Glutamatergic neuron (in vitro differentiated cells): Measurements from ENCODE around the gene ADK. TPM values are rescaled to one million over a fixed set of nuclear protein-coding genes. Genes with fewer than 3 reads are reported as not detected.

Source experiments
- DNase-seq: peaks from one replicate; pipeline ENCODE4 v3.0.0; 2022
- H3K27ac Mint-ChIP-seq: one replicate; pipeline ENCODE4 v1.8.0; 2020; ENCODE audit warnings: mild to moderate bottlenecking, mixed read lengths, inconsistent platforms; ENCODE audit not compliant: unreplicated experiment
- H3K27me3 Mint-ChIP-seq: one replicate; pipeline ENCODE4 v1.8.0; 2020; ENCODE audit warnings: mild to moderate bottlenecking, moderate library complexity, mixed read lengths, inconsistent platforms; ENCODE audit not compliant: unreplicated experiment
- H3K36me3 Mint-ChIP-seq: one replicate; pipeline ENCODE4 v1.8.0; 2020; ENCODE audit warnings: mild to moderate bottlenecking, mixed read lengths, inconsistent platforms; ENCODE audit not compliant: unreplicated experiment
- H3K4me1 Mint-ChIP-seq: one replicate; pipeline ENCODE4 v1.8.0; 2020; ENCODE audit warnings: mild to moderate bottlenecking, low read depth, mixed read lengths, inconsistent platforms; ENCODE audit not compliant: unreplicated experiment
- H3K4me3 Mint-ChIP-seq: one replicate; pipeline ENCODE4 v1.8.0; 2020; ENCODE audit warnings: mild to moderate bottlenecking, mixed read lengths, inconsistent platforms; ENCODE audit not compliant: unreplicated experiment
- H3K9me3 Mint-ChIP-seq: one replicate; pipeline ENCODE4 v1.8.0; 2020; ENCODE audit warnings: mild to moderate bottlenecking, moderate library complexity, mixed read lengths, inconsistent platforms; ENCODE audit not compliant: unreplicated experiment
- CTCF ChIP-seq: fragments of 200-600 bp; sonication (generic); IDR thresholded peaks from one replicate; pipeline ENCODE4 v1.5.0; 2021; ENCODE audit not compliant: partially characterized antibody, unreplicated experiment
- long read RNA-seq: library from polyadenylated mRNA; unstranded; transcript quantifications from one replicate; pipeline ENCODE4 v2.0.0, GENCODE V29; 2020; ENCODE audit not compliant: unreplicated experiment
- total RNA-seq: library from RNA; stranded (reverse); fragmentation: NEBNext Ultra II Directional; extraction: Animal tissue kit (Norgen Biotek cat#: 25700); gene quantifications from one replicate; pipeline ENCODE4 v1.2.1, GENCODE V29; 2021; ENCODE audit not compliant: unreplicated experiment

The ADK gene
- 16.4 TPM for total RNA-seq
- long read RNA-seq, partial matches to known transcripts, result 2 of 12 reads
- long read RNA-seq, other reads (novel, unspliced or antisense), result 3 of 12 reads

GRCh38 chr10:74150990-74151878 lies at the start of gene ADK:
Gene ADK (plus strand): TSS chr10:74151221. CDS start chr10:74151279, 58 bp downstream.
- Mint-ChIP-seq H3K4me3 (no peak within 1 kb of the TSS), H3K9me3 (no peaks in the 10 kb centered on the region), H3K27ac (peak within 1 kb of the TSS; percentile 78), H3K36me3 (no peaks in the 10 kb centered on the region), H3K27me3 (no peaks in the 10 kb centered on the region), H3K4me1 (peaks cover 11% of the 10 kb centered on the region)
- TF ChIP-seq CTCF, result no peak
- DNase-seq, result peak; percentile 100

GRCh38 chr10:74103560-74104258 lies 47.3 kb upstream of the ADK start:
- H3K27ac Mint-ChIP-seq, result no peak overlapping the region
- H3K4me1 Mint-ChIP-seq, result no peaks in the 10 kb centered on the region
- H3K9me3 Mint-ChIP-seq, result peaks cover 2% of the 10 kb centered on the region
- peaks cover 6% of the 10 kb centered on the region for H3K36me3 Mint-ChIP-seq
- no peak overlapping the region for H3K4me3 Mint-ChIP-seq
- TF ChIP-seq CTCF, result no peak
- H3K27me3 Mint-ChIP-seq, result peaks cover 2% of the 10 kb centered on the region
- no peak for DNase-seq

- no peak for TF ChIP-seq CTCF
- Mint-ChIP-seq H3K4me1 (no peaks in the 10 kb centered on the region), H3K4me3 (no peak overlapping the region), H3K9me3 (peaks cover 2% of the 10 kb centered on the region), H3K36me3 (peaks cover 6% of the 10 kb centered on the region), H3K27ac (no peak overlapping the region), H3K27me3 (peaks cover 2% of the 10 kb centered on the region)
- DNase-seq, result no peak
Measured at GRCh38 chr10:74104480-74104879, 46.5 kb upstream of the ADK start.

GRCh38 chr10:74104996-74105395 lies 46.0 kb upstream of the ADK start:
- no peak for TF ChIP-seq CTCF
- Mint-ChIP-seq H3K4me1 (no peaks in the 10 kb centered on the region), H3K9me3 (peaks cover 2% of the 10 kb centered on the region), H3K36me3 (peaks cover 6% of the 10 kb centered on the region), H3K27me3 (peaks cover 2% of the 10 kb centered on the region), H3K4me3 (no peak overlapping the region), H3K27ac (no peak overlapping the region)
- no peak for DNase-seq
